ENCODE data around the gene MBNL1.

Gene MBNL1

GRCh38 chr3:152277198-152277597, 8.5 kb downstream of the MBNL1 start:
- no peak for DNase-seq

GRCh38 chr3:152278756-152279427, 10.2 kb downstream of the MBNL1 start:
- no peak for DNase-seq

- DNase-seq = no peak
These were observed 10.8 kb downstream of the MBNL1 start for GRCh38 chr3:152279479-152279878.

- no peak for DNase-seq
These were observed 11.8 kb downstream of the MBNL1 start for GRCh38 chr3:152280539-152280938.

GRCh38 chr3:152281133-152281713, 12.5 kb downstream of the MBNL1 start:
- DNase-seq = peak; percentile 32

- DNase-seq = no peak
These were observed 14.1 kb downstream of the MBNL1 start for GRCh38 chr3:152282813-152283212.

GRCh38 chr3:152283492-152284381, 15.0 kb downstream of the MBNL1 start:
- no peak for DNase-seq

GRCh38 chr3:152284906-152285305, 16.2 kb downstream of the MBNL1 start:
- no peak for DNase-seq

- no peak for DNase-seq
These were observed 16.8 kb downstream of the MBNL1 start for GRCh38 chr3:152285509-152285908.

- no peak for DNase-seq
These were observed 19.3 kb downstream of the MBNL1 start for GRCh38 chr3:152287898-152288576.

- no peak for DNase-seq
These were observed 20.0 kb downstream of the MBNL1 start for GRCh38 chr3:152288681-152289080.

GRCh38 chr3:152289708-152290107, 21.0 kb downstream of the MBNL1 start:
- no peak for DNase-seq

- DNase-seq = no peak
These were observed 21.6 kb downstream of the MBNL1 start for GRCh38 chr3:152290374-152290773.

- no peak for DNase-seq
These were observed 22.5 kb downstream of the MBNL1 start for GRCh38 chr3:152291238-152291637.

GRCh38 chr3:152291649-152292066, 22.9 kb downstream of the MBNL1 start:
- DNase-seq = no peak

GRCh38 chr3:152292366-152292765, 23.6 kb downstream of the MBNL1 start:
- no peak for DNase-seq

- DNase-seq = no peak
These were observed 24.7 kb downstream of the MBNL1 start for GRCh38 chr3:152293347-152294006.

GRCh38 chr3:152295344-152295743, 26.6 kb downstream of the MBNL1 start:
- no peak for DNase-seq

GRCh38 chr3:152295806-152296205, 27.1 kb downstream of the MBNL1 start:
- DNase-seq = no peak

GRCh38 chr3:152296382-152296781, 27.7 kb downstream of the MBNL1 start:
- no peak for DNase-seq

GRCh38 chr3:152296971-152297370, 28.2 kb downstream of the MBNL1 start:
- DNase-seq = peak; percentile 54

GRCh38 chr3:152298393-152299248, 29.9 kb downstream of the MBNL1 start:
- peak; percentile 99 for DNase-seq

All from fibroblast of upper back skin (primary cell).